Esophagus muscularis mucosa (tissue), 4 donors: Measurements from ENCODE around the gene TNFAIP8L1. TPM values are rescaled to one million over a fixed set of nuclear protein-coding genes. Genes with fewer than 3 reads are reported as not detected.

Experiments
- DNase-seq: peaks from one replicate; pipeline ENCODE4 v3.0.0-alpha.2; 2017; ENCODE audit errors: extremely low spot score
- H3K27ac ChIP-seq, 4 donors: fragments of 200-600 bp; sonication (generic); replicated peaks in 1 of 4; 1 replicate in 3 of 4; 2 replicates in 1 of 4; pipeline ENCODE4 v1.5.1; 2016 to 2019; ENCODE audit warnings: mild to moderate bottlenecking in 1 of 4
- H3K27me3 ChIP-seq, 4 donors: fragments of 200-600 bp; sonication (generic); one replicate each; pipeline versions ENCODE4 v1.5.1 to v1.6.0; 2016 to 2019
- H3K36me3 ChIP-seq, 4 donors: fragments of 200-600 bp; sonication (generic); one replicate each; pipeline ENCODE4 v1.5.1; 2016 to 2019
- H3K4me1 ChIP-seq, 4 donors: fragments of 200-600 bp; sonication (generic); one replicate each; pipeline ENCODE4 v1.5.1; 2016 to 2019
- H3K4me3 ChIP-seq, 4 donors: fragments of 200-600 bp; sonication (generic); 1 replicate in 2 of 4; 2 replicates in 2 of 4; pipeline ENCODE4 v1.5.1; 2016 to 2019; ENCODE audit warnings: mild to moderate bottlenecking in 4 of 4, moderate library complexity in 1 of 4
- H3K9me3 ChIP-seq, 4 donors: fragments of 200-600 bp; sonication (generic); 1 replicate in 3 of 4; 2 replicates in 1 of 4; pipeline ENCODE4 v1.5.1; 2016 to 2019
- EP300 ChIP-seq: sonication (generic); formaldehyde crosslinking; IDR thresholded peaks from one replicate; pipeline ENCODE4 v1.6.1; 2017; ENCODE audit warnings: antibody characterized with exemption
- POLR2A ChIP-seq: fragments of 450-650 bp; IDR thresholded peaks from one replicate; pipeline ENCODE4 v1.6.1; 2017; ENCODE audit warnings: antibody characterized with exemption, moderate library complexity, mild to moderate bottlenecking, low read depth
- POLR2AphosphoS5 ChIP-seq, 2 donors: sonication (generic); formaldehyde crosslinking; IDR thresholded peaks; one replicate each; pipeline ENCODE4 v1.6.1; 2017; ENCODE audit warnings: antibody characterized with exemption in 2 of 2
- WGBS: methylation state at CpG from one replicate; pipeline ENCODE4 v1.1.5; 2018; 5-methylcytosine and 5-hydroxymethylcytosine counted together
- intact Hi-C: fragments of 100-400 bp; cut with DNase I; formaldehyde crosslinking; loops from one replicate; pipeline ENCODE4 v1.15.1; 2023
- total RNA-seq, 4 donors: library from RNA; depleted of rRNA; stranded (reverse); fragments of >200 nt; gene quantifications; one replicate each; pipeline versions ENCODE4 v1.1.0 to v1.2.1, GENCODE V29; 2016
- TF ChIP-seq, protein P1 (sequence below), 3 experiments: fragments of 200-600 bp in 2 of 3; fragments of 450-650 bp in 1 of 3; sonication (generic) in 2 of 3; IDR thresholded peaks; one replicate each; pipeline ENCODE4 v1.5.1; 2017 to 2019; ENCODE audit warnings: antibody characterized with exemption in 3 of 3, mild to moderate bottlenecking in 2 of 3, moderate library complexity in 1 of 3

TNFAIP8L1 gene
- total RNA-seq, 4 donors from 2014 or later, result 5.5 to 16.5 (median 13.2) TPM

- 100% methylated on average over 1 of the region's 19 CpGs for WGBS
- peaks cover 85 to 99% (median 97%) of the 10 kb centered on the region in 4 donors for H3K36me3 ChIP-seq
- no peak for DNase-seq
These were observed 50.1 kb downstream of the TNFAIP8L1 start for GRCh38 chr19:4689403-4689802.

DNA sequence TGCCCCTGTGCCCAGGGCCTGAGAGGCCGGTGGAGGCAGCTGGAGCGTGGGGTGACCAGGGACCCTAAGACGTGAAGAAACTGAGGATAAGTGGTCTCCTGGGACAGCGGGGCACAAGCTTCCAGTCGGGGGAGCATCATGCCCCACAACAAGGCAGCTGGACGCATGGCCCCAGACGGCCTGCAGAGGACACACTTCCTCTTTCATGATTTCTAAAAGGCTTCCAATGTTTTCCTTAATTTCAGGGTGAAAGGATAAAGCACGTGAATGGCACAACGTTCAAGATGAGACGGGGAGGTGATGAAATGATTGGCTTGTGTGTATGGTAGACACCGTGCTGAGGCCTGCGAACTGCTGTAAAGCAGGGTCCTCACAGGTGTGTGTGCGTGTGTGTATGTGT is 51.0 kb downstream of the TNFAIP8L1 start:
- H3K9me3 ChIP-seq, result no peaks in the 10 kb centered on the region
- H3K4me3 ChIP-seq, result no peak overlapping the region
- intact Hi-C loops, result no loop called here
- WGBS, result 75% methylated on average over 13 of the region's 13 CpGs
- H3K4me1 ChIP-seq, result peaks cover 5 to 19% (median 16%) of the 10 kb centered on the region in 4 donors
- TF ChIP-seq POLR2A (no peak), EP300 (no peak), POLR2AphosphoS5 (IDR thresholded peaks at IDR 0.05) (no peak)
- TF ChIP-seq, protein P1, sequence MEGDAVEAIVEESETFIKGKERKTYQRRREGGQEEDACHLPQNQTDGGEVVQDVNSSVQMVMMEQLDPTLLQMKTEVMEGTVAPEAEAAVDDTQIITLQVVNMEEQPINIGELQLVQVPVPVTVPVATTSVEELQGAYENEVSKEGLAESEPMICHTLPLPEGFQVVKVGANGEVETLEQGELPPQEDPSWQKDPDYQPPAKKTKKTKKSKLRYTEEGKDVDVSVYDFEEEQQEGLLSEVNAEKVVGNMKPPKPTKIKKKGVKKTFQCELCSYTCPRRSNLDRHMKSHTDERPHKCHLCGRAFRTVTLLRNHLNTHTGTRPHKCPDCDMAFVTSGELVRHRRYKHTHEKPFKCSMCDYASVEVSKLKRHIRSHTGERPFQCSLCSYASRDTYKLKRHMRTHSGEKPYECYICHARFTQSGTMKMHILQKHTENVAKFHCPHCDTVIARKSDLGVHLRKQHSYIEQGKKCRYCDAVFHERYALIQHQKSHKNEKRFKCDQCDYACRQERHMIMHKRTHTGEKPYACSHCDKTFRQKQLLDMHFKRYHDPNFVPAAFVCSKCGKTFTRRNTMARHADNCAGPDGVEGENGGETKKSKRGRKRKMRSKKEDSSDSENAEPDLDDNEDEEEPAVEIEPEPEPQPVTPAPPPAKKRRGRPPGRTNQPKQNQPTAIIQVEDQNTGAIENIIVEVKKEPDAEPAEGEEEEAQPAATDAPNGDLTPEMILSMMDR (IDR thresholded peaks at IDR 0.05), result no peak
- H3K27ac ChIP-seq, result no peak overlapping the region
- no peak for DNase-seq
- no peaks in the 10 kb centered on the region for H3K27me3 ChIP-seq
- peaks cover 87 to 99% (median 97%) of the 10 kb centered on the region in 4 donors for H3K36me3 ChIP-seq

More at GRCh38 chr19:4689403-4689802, 50.1 kb downstream of the TNFAIP8L1 start:
- Histone ChIP-seq H3K4me3 (no peak overlapping the region), H3K4me1 (peaks cover 0 to 12% (median 11%) of the 10 kb centered on the region in 4 donors), H3K27ac (no peak overlapping the region), H3K9me3 (no peaks in the 10 kb centered on the region), H3K27me3 (no peaks in the 10 kb centered on the region)
- intact Hi-C loops, result no loop called here
- no peak for TF ChIP-seq POLR2A
- TF ChIP-seq EP300, result no peak
- TF ChIP-seq, protein P1 (IDR thresholded peaks at IDR 0.05), result no peak
- TF ChIP-seq POLR2AphosphoS5 (IDR thresholded peaks at IDR 0.05), result no peak

DNA sequence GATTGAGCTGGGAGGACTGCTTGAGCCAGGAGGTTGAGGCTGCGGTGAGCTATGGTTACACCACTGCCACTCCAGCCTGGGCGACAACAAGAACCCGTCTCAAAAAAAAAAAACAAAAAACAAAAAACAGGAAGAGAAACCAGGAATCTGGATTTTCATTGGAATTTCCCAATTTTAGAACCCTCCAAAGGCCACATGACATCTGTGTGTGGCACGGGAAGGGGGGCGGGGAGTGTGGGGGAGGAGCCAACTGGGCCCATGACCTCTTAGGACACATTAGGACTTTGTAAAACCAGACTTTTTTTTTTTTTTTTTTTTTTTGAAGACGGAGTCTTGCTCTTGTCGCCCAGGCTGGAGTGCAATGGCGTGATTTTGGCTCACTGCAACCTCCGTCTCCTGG is 52.1 kb downstream of the TNFAIP8L1 start:
- no peak overlapping the region for H3K4me3 ChIP-seq
- no peak for TF ChIP-seq POLR2AphosphoS5 (IDR thresholded peaks at IDR 0.05)
- TF ChIP-seq POLR2A, result no peak
- TF ChIP-seq, protein P1 (IDR thresholded peaks at IDR 0.05), result no peak
- TF ChIP-seq EP300, result no peak
- 88% methylated on average over 9 of the region's 9 CpGs for WGBS
- H3K27me3 ChIP-seq, result no peaks in the 10 kb centered on the region
- intact Hi-C loops, result no loop called here
- no peak overlapping the region for H3K27ac ChIP-seq
- no peaks in the 10 kb centered on the region for H3K9me3 ChIP-seq
- H3K36me3 ChIP-seq, result peaks cover 87 to 99% (median 97%) of the 10 kb centered on the region in 4 donors
- peaks cover 5 to 22% (median 18%) of the 10 kb centered on the region in 4 donors for H3K4me1 ChIP-seq
- no peak for DNase-seq

DNA sequence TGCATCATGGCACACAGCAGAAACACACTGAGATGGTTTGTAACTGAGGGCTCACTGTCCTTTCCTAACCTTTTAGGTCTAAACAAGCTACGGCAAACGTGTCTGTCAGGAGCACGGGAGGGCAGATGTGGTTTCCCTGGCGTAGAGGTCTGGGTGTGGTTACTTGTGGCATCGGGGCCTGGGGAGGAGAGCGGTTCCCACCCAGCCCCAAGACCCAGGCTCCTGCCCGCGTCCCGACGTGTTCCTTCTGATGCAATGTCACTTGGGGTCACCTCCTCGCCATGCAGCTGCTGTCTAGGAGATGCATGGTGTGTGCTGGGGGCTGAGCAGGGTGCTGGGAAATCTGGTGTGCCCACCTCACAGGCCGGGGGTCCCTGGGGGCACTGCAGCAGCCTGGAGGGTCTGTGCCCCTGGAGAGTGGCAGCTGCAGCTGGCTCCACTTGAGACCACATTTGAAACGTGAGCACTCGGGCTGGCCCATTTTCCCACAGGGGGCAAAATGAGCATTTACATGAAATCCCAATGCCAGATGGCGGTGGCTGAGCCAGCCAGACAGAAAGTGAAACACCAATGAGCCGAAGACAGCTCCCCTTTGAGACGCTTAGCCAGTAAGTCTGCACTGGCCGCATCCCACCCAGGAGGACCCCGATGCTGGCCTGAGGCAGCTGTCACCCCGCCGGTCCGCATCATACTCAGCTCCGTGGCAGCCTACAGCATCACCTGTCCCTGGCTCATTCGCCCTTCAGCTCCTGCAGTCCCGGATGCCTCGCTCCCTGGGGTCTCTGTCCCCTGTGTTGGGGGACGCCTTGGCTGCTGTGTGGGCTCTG is 53.1 kb downstream of the TNFAIP8L1 start:
- Histone ChIP-seq H3K9me3 (no peaks in the 10 kb centered on the region), H3K27ac (no peak overlapping the region), H3K4me3 (no peak overlapping the region), H3K27me3 (no peaks in the 10 kb centered on the region), H3K4me1 (peaks cover 5 to 24% (median 18%) of the 10 kb centered on the region in 4 donors), H3K36me3 (peaks cover 81 to 99% (median 97%) of the 10 kb centered on the region in 4 donors)
- no peak for DNase-seq
- 93% methylated on average over 27 of the region's 27 CpGs for WGBS
- intact Hi-C loops, result no loop called here
- TF ChIP-seq EP300, result no peak
- TF ChIP-seq POLR2A, result no peak
- TF ChIP-seq, protein P1 (IDR thresholded peaks at IDR 0.05), result no peak
- no peak for TF ChIP-seq POLR2AphosphoS5 (IDR thresholded peaks at IDR 0.05)
